SH-SY5Y (cell line): ENCODE results near the gene MYO18B.

Source experiments
- GATA2 ChIP-seq: IDR thresholded peaks from 2 replicates; pipeline ENCODE4 v1.6.1; 2011; ENCODE audit warnings: mild to moderate bottlenecking, low read depth, low read length
- GATA3 ChIP-seq: IDR thresholded peaks from 2 replicates; pipeline ENCODE4 v1.6.1; 2011; ENCODE audit warnings: low read depth, mild to moderate bottlenecking, low read length, moderate library complexity

DNA sequence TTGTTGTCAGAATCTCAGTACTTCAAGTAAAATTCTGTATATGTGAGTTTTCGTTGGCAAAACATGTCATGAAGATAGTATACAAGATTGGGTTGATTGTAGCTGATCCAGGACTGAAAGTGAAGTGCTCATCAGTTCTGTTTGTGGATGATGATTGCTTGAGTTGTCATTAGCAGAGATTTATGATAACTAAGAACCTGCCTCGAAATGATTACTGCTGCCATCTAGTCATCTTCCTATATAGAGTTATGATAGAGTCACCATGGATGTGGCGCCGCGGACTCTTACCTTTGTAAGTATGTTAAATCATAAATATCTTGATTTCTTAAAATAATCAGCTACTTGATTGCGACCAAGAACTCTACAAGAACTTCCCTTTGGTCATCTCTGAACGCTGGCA lies 27.9 kb upstream of the MYO18B start:
- TF ChIP-seq GATA2 (no peak), GATA3 (no peak)
